Prostate gland (tissue), 2 donors: ENCODE results near the gene VWA3A. TPM values are rescaled to one million over a fixed set of nuclear protein-coding genes. Genes with fewer than 3 reads are reported as not detected.

ENCODE experiments used
- DNase-seq: peaks from one replicate; pipeline ENCODE4 v3.0.0-alpha.2; 2019; ENCODE audit warnings: low spot score
- H3K27ac ChIP-seq, 2 donors: fragments of 200-600 bp; sonication (generic); 2 replicates each; pipeline ENCODE4 v1.5.1; 2017 to 2019
- H3K27me3 ChIP-seq: fragments of 200-600 bp; sonication (generic); replicated peaks from 2 replicates; pipeline ENCODE4 v1.5.1; 2019; ENCODE audit not compliant: insufficient read depth
- H3K36me3 ChIP-seq, 2 donors: fragments of 200-600 bp; sonication (generic); 1 replicate in 1 of 2; 2 replicates in 1 of 2; pipeline versions ENCODE4 v1.5.1 to v1.8.1; 2017 to 2019
- H3K4me1 ChIP-seq: fragments of 200-600 bp; sonication (generic); replicated peaks from 2 replicates; pipeline ENCODE4 v1.5.1; 2019
- H3K4me3 ChIP-seq, 2 donors: fragments of 200-600 bp; sonication (generic); 2 replicates each; pipeline ENCODE4 v1.5.1; 2017 to 2019
- H3K9me3 ChIP-seq: fragments of 200-600 bp; sonication (generic); 2 replicates; pipeline ENCODE4 v1.5.1; 2017
- POLR2A ChIP-seq: fragments of 450-650 bp; IDR thresholded peaks from one replicate; pipeline ENCODE4 v1.6.1; 2016; ENCODE audit warnings: antibody characterized with exemption, mild to moderate bottlenecking
- POLR2AphosphoS5 ChIP-seq: sonication (generic); formaldehyde crosslinking; IDR thresholded peaks from one replicate; pipeline ENCODE4 v1.6.1; 2017; ENCODE audit warnings: antibody characterized with exemption
- WGBS: methylation state at CpG from one replicate; pipeline ENCODE4 v1.1.5; 2018; 5-methylcytosine and 5-hydroxymethylcytosine counted together
- intact Hi-C: fragments of 100-400 bp; cut with DNase I; formaldehyde crosslinking; loops from one replicate; pipeline ENCODE4 v1.14.2; 2022
- total RNA-seq, 2 donors: library from RNA; depleted of rRNA; stranded (reverse); fragments of >200 nt; gene quantifications; one replicate each; pipeline ENCODE4 v1.1.0, GENCODE V29; 2016
- TF ChIP-seq, protein P1 (sequence below), 4 experiments: fragments of 200-600 bp in 2 of 4; fragments of 450-650 bp in 2 of 4; sonication (generic) in 2 of 4; IDR thresholded peaks; 1 replicate in 3 of 4; 2 replicates in 1 of 4; pipeline ENCODE4 v1.5.1; 2016 to 2019; ENCODE audit warnings: antibody characterized with exemption in 4 of 4, mild to moderate bottlenecking in 2 of 4, moderate library complexity in 2 of 4

VWA3A gene
- total RNA-seq, 2 donors from 2014 or later, result 0.41 to 2.5 TPM

DNA sequence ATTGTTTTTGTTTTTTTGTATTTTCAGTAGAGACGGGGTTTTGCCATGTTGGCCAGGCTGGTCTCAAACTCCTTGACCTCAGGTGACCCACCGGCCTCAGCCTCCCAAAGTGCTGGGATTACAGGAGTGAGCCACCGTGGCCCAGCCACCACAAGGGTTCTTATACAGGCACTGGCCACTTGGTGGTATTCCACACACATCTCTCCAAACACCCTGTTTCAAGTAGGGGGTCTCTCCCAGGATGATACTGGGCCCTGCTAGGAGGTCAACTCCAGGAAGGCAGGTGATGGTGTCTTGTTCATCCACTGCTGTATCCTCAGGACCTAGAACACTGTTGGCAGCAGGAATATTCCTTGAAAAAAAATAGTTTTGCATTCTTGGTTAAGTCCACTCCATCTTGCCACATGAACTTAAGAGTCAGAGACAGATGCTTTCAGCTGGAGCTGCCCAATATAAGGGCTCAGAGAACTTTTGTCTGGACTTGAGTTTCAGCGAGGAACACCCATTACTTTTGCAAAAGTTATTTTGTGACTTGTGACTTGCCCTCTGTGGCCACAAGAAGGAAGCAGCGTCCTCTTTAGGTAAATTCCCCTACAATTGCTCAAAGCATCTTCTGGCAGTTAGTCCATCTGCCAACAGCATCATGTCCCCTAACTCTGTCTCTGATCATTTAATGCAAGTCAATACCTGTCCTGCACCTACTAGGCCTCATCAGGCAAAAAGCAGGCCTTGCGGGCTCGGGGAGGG is 106.4 kb downstream of the VWA3A start:
- WGBS, result 77% methylated on average over 7 of the region's 7 CpGs
- no peak overlapping the region for H3K4me3 ChIP-seq
- H3K9me3 ChIP-seq, result no peaks in the 10 kb centered on the region
- H3K36me3 ChIP-seq, result no peaks in the 10 kb centered on the region
- H3K27ac ChIP-seq, result no peak overlapping the region
- intact Hi-C loops, result loop anchor here (10.0 kb wide), 2 partner anchors 476 to 684 kb away; no protein-coding TSS in a partner anchor
- no peaks in the 10 kb centered on the region for H3K27me3 ChIP-seq
- no peak for DNase-seq
- H3K4me1 ChIP-seq, result no peaks in the 10 kb centered on the region
- TF ChIP-seq POLR2A, result no peak
- TF ChIP-seq, protein P1, sequence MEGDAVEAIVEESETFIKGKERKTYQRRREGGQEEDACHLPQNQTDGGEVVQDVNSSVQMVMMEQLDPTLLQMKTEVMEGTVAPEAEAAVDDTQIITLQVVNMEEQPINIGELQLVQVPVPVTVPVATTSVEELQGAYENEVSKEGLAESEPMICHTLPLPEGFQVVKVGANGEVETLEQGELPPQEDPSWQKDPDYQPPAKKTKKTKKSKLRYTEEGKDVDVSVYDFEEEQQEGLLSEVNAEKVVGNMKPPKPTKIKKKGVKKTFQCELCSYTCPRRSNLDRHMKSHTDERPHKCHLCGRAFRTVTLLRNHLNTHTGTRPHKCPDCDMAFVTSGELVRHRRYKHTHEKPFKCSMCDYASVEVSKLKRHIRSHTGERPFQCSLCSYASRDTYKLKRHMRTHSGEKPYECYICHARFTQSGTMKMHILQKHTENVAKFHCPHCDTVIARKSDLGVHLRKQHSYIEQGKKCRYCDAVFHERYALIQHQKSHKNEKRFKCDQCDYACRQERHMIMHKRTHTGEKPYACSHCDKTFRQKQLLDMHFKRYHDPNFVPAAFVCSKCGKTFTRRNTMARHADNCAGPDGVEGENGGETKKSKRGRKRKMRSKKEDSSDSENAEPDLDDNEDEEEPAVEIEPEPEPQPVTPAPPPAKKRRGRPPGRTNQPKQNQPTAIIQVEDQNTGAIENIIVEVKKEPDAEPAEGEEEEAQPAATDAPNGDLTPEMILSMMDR (IDR thresholded peaks at IDR 0.05), result no peak
- TF ChIP-seq POLR2AphosphoS5, result no peak

DNA sequence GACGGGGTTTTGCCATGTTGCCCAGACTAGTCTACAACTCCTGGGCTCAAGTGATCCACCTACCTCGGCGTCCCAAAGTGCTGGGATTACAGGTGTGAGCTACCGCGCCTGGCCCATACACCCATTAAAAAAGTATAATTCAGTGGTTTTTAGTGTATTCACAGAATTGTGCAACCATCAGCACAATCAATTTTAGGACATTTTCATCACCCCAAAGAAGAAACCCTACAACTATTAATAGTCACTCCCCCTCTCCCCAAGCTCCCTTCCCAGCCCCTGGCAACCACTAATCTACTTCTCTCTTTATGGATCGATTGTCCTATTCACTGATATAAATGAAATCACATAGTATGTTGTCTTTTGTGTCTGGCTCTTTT is 109.9 kb downstream of the VWA3A start:
- H3K27ac ChIP-seq, result no peak overlapping the region
- H3K36me3 ChIP-seq, result no peaks in the 10 kb centered on the region
- no peaks in the 10 kb centered on the region for H3K4me1 ChIP-seq
- 93% methylated on average over 6 of the region's 6 CpGs for WGBS
- DNase-seq, result no peak
- H3K27me3 ChIP-seq, result no peaks in the 10 kb centered on the region
- TF ChIP-seq POLR2A, result no peak
- no peak for TF ChIP-seq POLR2AphosphoS5
- TF ChIP-seq, protein P1 (IDR thresholded peaks at IDR 0.05), result no peak
- H3K9me3 ChIP-seq, result no peaks in the 10 kb centered on the region
- intact Hi-C loops, result no loop called here
- H3K4me3 ChIP-seq, result no peak overlapping the region

DNA sequence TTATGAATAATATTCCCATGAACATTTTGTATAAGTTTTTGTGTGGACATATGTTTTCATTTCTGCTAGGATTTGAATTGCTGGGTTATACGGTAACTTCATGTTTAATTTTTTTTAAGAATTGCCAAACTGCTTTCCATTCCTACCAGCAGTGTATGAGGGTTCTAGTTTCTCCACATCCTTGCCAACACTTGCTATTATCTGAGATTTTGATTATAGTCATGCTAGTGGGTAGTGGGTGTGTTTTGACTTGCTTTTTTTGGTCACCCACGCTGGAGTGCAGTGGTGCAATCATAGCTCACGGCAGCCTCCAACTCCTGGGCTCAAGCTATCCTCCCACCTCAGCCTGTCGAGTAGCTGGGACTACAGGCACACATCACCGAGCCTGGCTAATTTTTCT is 110.8 kb downstream of the VWA3A start:
- Histone ChIP-seq H3K36me3 (no peaks in the 10 kb centered on the region), H3K27me3 (no peaks in the 10 kb centered on the region), H3K27ac (no peak overlapping the region), H3K9me3 (no peaks in the 10 kb centered on the region), H3K4me3 (no peak overlapping the region), H3K4me1 (no peaks in the 10 kb centered on the region)
- no peak for DNase-seq
- intact Hi-C loops, result no loop called here
- TF ChIP-seq POLR2A (no peak), POLR2AphosphoS5 (no peak)
- TF ChIP-seq, protein P1 (IDR thresholded peaks at IDR 0.05), result no peak
- WGBS, result 90% methylated on average over 5 of the region's 5 CpGs

DNA sequence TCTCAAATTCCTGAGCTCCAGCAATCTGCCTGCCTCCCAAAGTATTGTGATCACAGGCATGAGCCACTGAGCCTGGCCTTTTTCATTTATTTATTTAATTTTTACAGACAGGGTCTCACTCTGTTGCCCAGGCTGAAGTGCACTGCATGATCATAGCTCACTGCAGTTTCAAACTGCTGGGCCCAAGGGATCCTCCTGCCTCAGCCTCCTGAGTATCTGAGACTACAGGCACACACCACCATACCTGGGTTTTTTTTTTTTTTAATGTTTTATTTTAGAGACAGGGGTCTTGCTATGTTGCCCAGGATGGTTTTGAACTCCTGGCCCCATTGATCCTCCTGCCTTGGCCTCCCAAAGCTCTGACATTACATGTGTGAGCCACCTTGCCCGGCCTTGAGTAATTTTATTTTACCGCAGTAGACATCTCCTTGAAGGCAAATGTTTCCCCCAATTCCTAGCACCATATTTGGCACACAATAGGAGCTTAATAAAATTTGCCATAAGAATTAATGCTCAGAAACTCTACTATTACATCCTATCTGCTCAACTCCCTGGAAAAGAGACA is 111.8 kb downstream of the VWA3A start:
- H3K27ac ChIP-seq, result no peak overlapping the region
- no peaks in the 10 kb centered on the region for H3K27me3 ChIP-seq
- no peaks in the 10 kb centered on the region for H3K9me3 ChIP-seq
- H3K4me3 ChIP-seq, result no peak overlapping the region
- intact Hi-C loops, result no loop called here
- no peaks in the 10 kb centered on the region for H3K36me3 ChIP-seq
- no peak for TF ChIP-seq POLR2A
- no peak for TF ChIP-seq POLR2AphosphoS5
- TF ChIP-seq, protein P1 (IDR thresholded peaks at IDR 0.05), result no peak
- DNase-seq, result no peak
- 98% methylated on average over 2 of the region's 2 CpGs for WGBS
- no peaks in the 10 kb centered on the region for H3K4me1 ChIP-seq

DNA sequence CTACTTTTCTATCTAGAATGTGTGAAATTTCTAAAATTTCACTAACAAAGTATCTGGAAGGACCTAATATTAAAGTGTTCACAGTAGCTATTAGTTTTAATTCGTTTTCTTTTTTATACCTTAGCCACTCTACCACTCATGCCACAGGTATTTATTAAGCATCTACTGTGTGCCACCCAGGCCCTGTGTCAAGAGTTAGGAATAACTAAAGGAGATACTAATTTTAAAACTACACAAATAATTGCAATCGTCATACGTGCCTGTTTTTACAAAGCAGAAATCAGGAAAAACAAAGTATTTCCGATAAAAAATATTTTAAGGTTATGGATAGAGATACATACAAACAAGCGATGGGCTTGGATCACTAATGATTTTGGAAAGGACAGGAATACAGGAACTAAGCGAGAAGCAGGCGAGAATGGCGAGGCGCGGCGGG is 113.3 kb downstream of the VWA3A start:
- Histone ChIP-seq H3K9me3 (no peaks in the 10 kb centered on the region), H3K27ac (peak overlapping the region; percentile 90 to 91), H3K27me3 (no peaks in the 10 kb centered on the region), H3K4me3 (peak overlapping the region; percentile 78 to 97), H3K4me1 (peaks cover 10% of the 10 kb centered on the region), H3K36me3 (no peaks in the 10 kb centered on the region)
- 8% methylated on average over 11 of the region's 11 CpGs for WGBS
- intact Hi-C loops, result loop anchor here (2.0 kb wide), 1 partner anchor 33 kb away; no protein-coding TSS in a partner anchor
- DNase-seq, result no peak
- TF ChIP-seq, protein P1 (IDR thresholded peaks at IDR 0.05), result no peak
- no peak for TF ChIP-seq POLR2A
- TF ChIP-seq POLR2AphosphoS5, result no peak
